Ishikawa (cell line): Measurements from ENCODE around the gene KDM2A.

Experiments
- CEBPB ChIP-seq: IDR thresholded peaks from 2 replicates; pipeline ENCODE4 v1.6.1; 2012
- FOXM1 ChIP-seq: IDR thresholded peaks from 2 replicates; pipeline ENCODE4 v1.6.1; 2012; ENCODE audit warnings: low read depth, borderline replicate concordance
- RAD21 ChIP-seq: IDR thresholded peaks from 2 replicates; pipeline ENCODE4 v1.6.1; 2012; ENCODE audit warnings: low read depth
- TF ChIP-seq, protein P1 (sequence below): IDR thresholded peaks from 2 replicates; pipeline ENCODE4 v1.6.1; 2012

DNA sequence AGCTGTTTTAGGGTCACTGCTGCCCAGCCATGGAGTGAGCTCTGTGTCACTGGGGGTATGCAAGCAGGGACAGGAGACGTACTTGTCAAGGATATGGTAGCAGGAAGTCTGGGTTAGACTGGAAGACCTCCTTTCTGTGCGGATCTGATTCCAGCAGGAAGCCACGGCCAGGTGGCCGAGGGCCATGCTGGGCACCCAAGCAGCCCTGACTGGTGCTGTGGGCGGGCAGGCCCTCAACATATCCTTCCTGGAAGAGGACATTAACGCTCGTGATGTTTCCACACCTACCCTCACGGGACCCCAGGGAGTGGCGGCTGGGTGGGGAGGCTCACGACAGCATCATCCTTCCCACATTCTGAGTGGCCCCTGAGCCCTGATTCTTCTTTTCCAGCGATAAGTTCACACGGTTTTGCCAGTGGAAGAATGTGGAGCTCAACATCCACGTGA is 161.3 kb downstream of the KDM2A start:
- TF ChIP-seq, protein P1, sequence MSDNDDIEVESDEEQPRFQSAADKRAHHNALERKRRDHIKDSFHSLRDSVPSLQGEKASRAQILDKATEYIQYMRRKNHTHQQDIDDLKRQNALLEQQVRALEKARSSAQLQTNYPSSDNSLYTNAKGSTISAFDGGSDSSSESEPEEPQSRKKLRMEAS = no peak
- no peak for TF ChIP-seq FOXM1
- TF ChIP-seq RAD21 = no peak
- no peak for TF ChIP-seq CEBPB
